Colonic mucosa (tissue), 4 donors: ENCODE results near the gene SEL1L3. TPM values are rescaled to one million over a fixed set of nuclear protein-coding genes. Genes with fewer than 3 reads are reported as not detected.

ENCODE experiments used
- DNase-seq: peaks from one replicate; pipeline ENCODE4 v3.0.0-alpha.2; 2020
- H3K27ac ChIP-seq: fragments of 200-600 bp; one replicate; pipeline ENCODE4 v1.8.0; 2021
- H3K27me3 ChIP-seq: fragments of 200-600 bp; one replicate; pipeline ENCODE4 v1.8.0; 2021
- H3K36me3 ChIP-seq: fragments of 200-600 bp; one replicate; pipeline ENCODE4 v1.8.0; 2021
- H3K4me1 ChIP-seq: fragments of 200-600 bp; one replicate; pipeline ENCODE4 v1.8.0; 2021; ENCODE audit warnings: mild to moderate bottlenecking
- H3K4me3 ChIP-seq: fragments of 200-600 bp; one replicate; pipeline ENCODE4 v1.8.0; 2021
- H3K9ac ChIP-seq, 2 donors: one replicate each; pipeline ENCODE4 v1.7.0; 2013; ENCODE audit warnings: control low read depth in 2 of 2, low read depth in 2 of 2, low read length in 2 of 2
- H3K9me3 ChIP-seq: fragments of 200-600 bp; one replicate; pipeline ENCODE4 v1.8.0; 2021
- CTCF ChIP-seq: fragments of 200-600 bp; IDR thresholded peaks from one replicate; pipeline ENCODE4 v1.8.0; 2022; ENCODE audit warnings: antibody characterized with exemption, mild to moderate bottlenecking
- intact Hi-C: fragments of 100-400 bp; cut with DNase I; formaldehyde crosslinking; loops from one replicate; pipeline ENCODE4 v1.14.1; 2022
- total RNA-seq, 2 donors: library from RNA; stranded (reverse); fragmentation: NEBNext Ultra II Directional in 1 of 2; extraction: Animal tissue kit (Norgen Biotek cat#: 25700) in 1 of 2; gene quantifications; one replicate each; pipeline ENCODE4 v1.2.1, GENCODE V29; 2021
- donor health status: healthy.
- donor health status: DM: no; HTN: no; CAD: no.
- donor health status: DM: no; HTN: no; CAD: no.

The SEL1L3 gene
- total RNA-seq, 2 donors from 2014 or later, result 88.4 to 96.2 TPM

DNA sequence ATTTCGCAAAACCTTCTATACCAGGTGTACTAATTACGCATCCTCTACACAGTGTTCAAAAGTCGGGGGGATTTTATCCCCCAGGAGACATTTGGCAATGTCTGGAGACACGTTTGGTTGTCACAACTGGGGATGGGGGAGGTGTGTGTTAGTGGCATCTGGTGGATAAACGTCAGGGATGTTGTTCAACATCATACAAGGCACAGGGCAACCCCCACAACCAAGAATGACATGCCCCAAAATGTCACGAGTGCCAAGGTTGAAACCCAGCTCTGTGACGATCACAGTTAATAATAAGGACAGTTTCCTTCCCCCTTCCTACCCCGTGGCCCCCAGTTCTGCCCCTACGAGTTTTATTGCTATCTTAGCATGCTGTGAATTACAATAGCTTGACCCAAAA is 15.9 kb upstream of the SEL1L3 start:
- Histone ChIP-seq H3K9ac (no peak overlapping the region), H3K27ac (no peak overlapping the region), H3K36me3 (no peaks in the 10 kb centered on the region), H3K9me3 (no peaks in the 10 kb centered on the region), H3K27me3 (no peaks in the 10 kb centered on the region), H3K4me1 (no peaks in the 10 kb centered on the region), H3K4me3 (no peak overlapping the region)
- no peak for TF ChIP-seq CTCF
- intact Hi-C loops, result no loop called here
- DNase-seq, result no peak

GRCh38 chr4:25875281-25875745 is 12.5 kb upstream of the SEL1L3 start:
- Histone ChIP-seq H3K36me3 (no peaks in the 10 kb centered on the region), H3K9me3 (no peaks in the 10 kb centered on the region), H3K4me3 (no peak overlapping the region), H3K27me3 (no peaks in the 10 kb centered on the region), H3K4me1 (no peaks in the 10 kb centered on the region), H3K9ac (no peak overlapping the region), H3K27ac (no peak overlapping the region)
- DNase-seq, result no peak
- TF ChIP-seq CTCF, result no peak
- intact Hi-C loops, result no loop called here

DNA sequence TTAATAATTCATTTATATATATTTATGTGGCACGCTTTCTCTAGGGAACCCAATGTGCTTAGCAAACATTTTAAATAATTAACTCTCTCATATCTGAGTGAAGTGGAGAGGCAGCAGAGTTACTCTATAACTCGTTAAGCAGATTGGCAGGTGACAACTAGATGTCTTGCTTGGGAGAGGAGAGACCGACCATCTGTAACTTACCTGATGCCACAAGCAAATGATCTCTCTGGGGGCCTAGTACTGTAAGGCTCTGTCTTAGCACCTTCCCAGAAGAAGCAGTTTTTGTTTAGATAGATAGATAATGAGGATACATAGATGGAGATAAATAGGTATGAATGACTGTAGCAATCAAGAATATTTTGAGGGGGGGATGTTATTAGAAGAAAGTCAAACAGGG is 11.9 kb upstream of the SEL1L3 start:
- intact Hi-C loops, result no loop called here
- Histone ChIP-seq H3K27me3 (no peaks in the 10 kb centered on the region), H3K27ac (no peak overlapping the region), H3K9me3 (no peaks in the 10 kb centered on the region), H3K9ac (no peak overlapping the region), H3K4me3 (no peak overlapping the region), H3K36me3 (no peaks in the 10 kb centered on the region), H3K4me1 (no peaks in the 10 kb centered on the region)
- no peak for TF ChIP-seq CTCF
- DNase-seq, result no peak

DNA sequence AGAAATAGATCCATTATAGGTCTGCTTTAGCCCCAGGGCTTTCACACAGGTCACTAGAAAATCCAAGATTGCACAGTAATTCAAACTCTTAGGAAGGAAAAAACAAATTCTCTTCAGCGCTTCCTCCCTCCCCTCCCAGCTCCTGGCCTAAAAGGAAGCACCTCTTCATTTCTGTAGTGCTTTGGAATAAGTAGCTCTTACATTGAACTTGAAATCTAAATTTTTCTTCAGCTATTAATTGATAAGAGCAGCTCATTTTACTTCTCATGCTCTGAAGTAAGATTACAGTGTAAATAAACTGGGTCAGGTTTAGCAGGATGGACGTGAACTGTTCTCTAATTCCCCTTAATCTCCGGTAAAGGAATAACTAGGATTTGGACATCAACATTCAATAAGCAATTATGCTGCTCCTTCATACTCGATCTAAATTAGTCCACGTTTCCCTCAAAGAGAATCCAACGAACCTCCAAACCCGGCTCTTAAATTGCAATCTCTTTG is 10.9 kb upstream of the SEL1L3 start:
- Histone ChIP-seq H3K27me3 (no peaks in the 10 kb centered on the region), H3K4me3 (no peak overlapping the region), H3K4me1 (no peaks in the 10 kb centered on the region), H3K36me3 (no peaks in the 10 kb centered on the region), H3K27ac (no peak overlapping the region), H3K9me3 (no peaks in the 10 kb centered on the region), H3K9ac (no peak overlapping the region)
- no peak for TF ChIP-seq CTCF
- no peak for DNase-seq
- intact Hi-C loops, result no loop called here

GRCh38 chr4:25872851-25873631 is 10.3 kb upstream of the SEL1L3 start:
- Histone ChIP-seq H3K36me3 (no peaks in the 10 kb centered on the region), H3K27me3 (no peaks in the 10 kb centered on the region), H3K9me3 (no peaks in the 10 kb centered on the region), H3K9ac (no peak overlapping the region), H3K4me3 (no peak overlapping the region), H3K4me1 (no peaks in the 10 kb centered on the region), H3K27ac (no peak overlapping the region)
- no peak for DNase-seq
- TF ChIP-seq CTCF, result no peak
- intact Hi-C loops, result no loop called here
